Activated T-cell treated with anti-CD3 and anti-CD28 coated beads, Interleukin-2, amount 50 U/mL, for 4 hours (primary cell): ENCODE measurements around the gene ARPP21. TPM values are rescaled to one million over a fixed set of nuclear protein-coding genes. Genes with fewer than 3 reads are reported as not detected.

Experiments
- ATAC-seq, 2 donors: fragments of 200-7000 bp; cut with Tn5 transposase; one replicate each; pipeline ENCODE4 v1.10.0; 2021
- DNase-seq: peaks from one replicate; pipeline ENCODE4 v3.0.0-alpha.2; 2020
- H3K27me3 Mint-ChIP-seq: one replicate; pipeline ENCODE4 v1.8.0; 2021; ENCODE audit warnings: low read depth, mixed read lengths
- H3K36me3 Mint-ChIP-seq: one replicate; pipeline ENCODE4 v1.8.0; 2022; ENCODE audit warnings: mixed read lengths; ENCODE audit not compliant: insufficient read depth
- H3K4me1 Mint-ChIP-seq: one replicate; pipeline ENCODE4 v1.8.0; 2021; ENCODE audit warnings: low read depth, mixed read lengths
- H3K4me3 Mint-ChIP-seq: one replicate; pipeline ENCODE4 v1.8.0; 2021; ENCODE audit warnings: mild to moderate bottlenecking, moderate library complexity, mixed read lengths
- H3K9me3 Mint-ChIP-seq: one replicate; pipeline ENCODE4 v1.8.0; 2021; ENCODE audit warnings: mixed read lengths
- total RNA-seq, 3 donors: library from RNA; stranded (reverse); gene quantifications; one replicate each; pipeline ENCODE4 v1.2.1, GENCODE V29; 2021

Gene ARPP21
- total RNA-seq, 3 donors from 2014 or later = not detected

DNA sequence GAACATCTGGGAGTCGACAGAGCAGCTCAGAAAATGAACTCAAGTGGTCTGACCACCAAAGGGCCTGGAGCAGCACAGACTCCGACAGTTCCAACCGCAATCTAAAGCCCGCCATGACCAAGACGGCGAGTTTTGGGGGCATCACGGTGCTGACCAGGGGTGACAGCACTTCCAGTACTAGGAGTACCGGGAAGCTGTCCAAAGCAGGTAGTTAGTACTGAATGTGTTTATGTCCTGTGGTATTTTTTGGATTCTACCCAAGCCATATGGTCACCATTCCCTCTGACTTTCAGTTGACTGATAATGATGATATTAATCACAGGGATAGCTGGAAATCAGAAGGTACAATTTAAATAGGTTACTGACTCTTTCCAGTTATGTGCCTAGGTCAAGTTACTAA is 82.3 kb downstream of the ARPP21 start:
- Mint-ChIP-seq H3K4me3 (no peak overlapping the region), H3K4me1 (no peaks in the 10 kb centered on the region), H3K36me3 (no peaks in the 10 kb centered on the region), H3K9me3 (no peaks in the 10 kb centered on the region), H3K27me3 (no peaks in the 10 kb centered on the region)
- DNase-seq (no peak), ATAC-seq (no peak)

DNA sequence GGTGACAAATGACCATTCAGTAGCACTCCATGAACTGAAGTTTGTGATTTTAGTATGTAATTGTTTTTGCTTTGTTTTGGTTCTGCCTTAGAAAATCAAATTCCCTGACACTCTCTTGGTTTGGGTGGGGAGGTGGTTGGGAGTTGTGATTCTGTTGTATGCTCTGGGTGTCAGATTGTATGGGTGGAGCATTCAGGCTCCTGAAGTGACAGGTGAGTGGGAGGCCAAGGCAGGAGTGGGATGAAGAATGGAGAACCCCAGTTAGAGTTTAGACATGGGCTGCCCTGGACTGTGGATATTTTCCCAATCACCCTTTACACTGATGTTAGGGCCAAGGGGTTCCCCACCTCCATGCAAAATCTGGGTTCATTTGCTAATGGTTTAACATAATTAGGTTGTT is 83.6 kb downstream of the ARPP21 start:
- no peaks in the 10 kb centered on the region for H3K27me3 Mint-ChIP-seq
- no peaks in the 10 kb centered on the region for H3K9me3 Mint-ChIP-seq
- DNase-seq (no peak), ATAC-seq (no peak)
- no peak overlapping the region for H3K4me3 Mint-ChIP-seq
- no peaks in the 10 kb centered on the region for H3K4me1 Mint-ChIP-seq
- no peaks in the 10 kb centered on the region for H3K36me3 Mint-ChIP-seq

DNA sequence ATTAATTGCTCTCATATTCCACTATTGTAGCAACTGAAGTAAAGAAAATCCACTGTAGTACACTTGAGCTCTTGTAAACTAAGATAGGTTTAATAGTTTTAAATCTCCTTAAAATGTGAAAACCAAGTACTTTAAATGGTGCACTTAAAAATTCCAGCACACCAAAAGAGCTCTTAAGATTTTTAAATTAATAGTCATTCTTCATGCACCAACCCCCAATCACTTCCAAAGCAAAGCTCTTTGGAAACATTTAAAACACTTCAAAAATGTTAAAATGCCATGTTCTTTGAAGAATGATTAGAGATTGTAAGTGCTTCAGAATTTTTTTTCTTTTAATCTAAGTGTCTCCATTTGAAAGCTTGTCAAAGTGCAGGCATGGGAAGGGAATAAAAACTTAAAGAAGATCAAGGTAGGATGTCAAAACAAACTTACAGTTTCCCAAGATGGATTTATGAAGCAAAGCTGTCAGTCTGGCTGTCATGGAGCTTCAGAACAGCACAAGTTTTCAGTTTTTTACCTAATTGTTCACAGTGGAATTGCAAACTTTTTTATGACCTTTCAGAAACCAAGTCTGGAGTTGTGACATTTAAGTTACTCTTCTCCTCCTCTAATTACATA is 84.3 kb downstream of the ARPP21 start:
- Mint-ChIP-seq H3K36me3 (no peaks in the 10 kb centered on the region), H3K4me3 (no peak overlapping the region), H3K27me3 (no peaks in the 10 kb centered on the region), H3K9me3 (no peaks in the 10 kb centered on the region), H3K4me1 (no peaks in the 10 kb centered on the region)
- DNase-seq = no peak
- ATAC-seq = no peak

DNA sequence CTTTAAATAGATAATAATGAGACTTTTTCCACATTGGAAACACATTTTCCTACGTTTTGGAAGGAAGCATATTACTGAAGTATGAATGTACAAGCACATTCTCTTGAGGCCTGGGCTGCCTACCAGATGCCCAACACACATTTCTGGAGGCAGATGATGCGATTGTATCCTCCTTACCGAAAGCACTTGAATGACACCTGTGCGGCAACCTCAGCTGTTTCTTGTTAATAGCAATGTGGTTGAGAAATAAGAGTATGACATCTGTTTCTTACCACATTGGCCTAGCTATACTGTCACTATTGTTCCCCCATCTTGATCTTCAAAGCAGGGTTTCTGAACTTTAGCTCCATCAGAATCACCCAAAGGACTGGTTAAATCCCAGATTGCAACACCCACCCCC is 84.8 kb downstream of the ARPP21 start:
- ATAC-seq (no peak), DNase-seq (no peak)
- Mint-ChIP-seq H3K27me3 (no peaks in the 10 kb centered on the region), H3K9me3 (no peaks in the 10 kb centered on the region), H3K36me3 (no peaks in the 10 kb centered on the region), H3K4me3 (no peak overlapping the region), H3K4me1 (no peaks in the 10 kb centered on the region)

DNA sequence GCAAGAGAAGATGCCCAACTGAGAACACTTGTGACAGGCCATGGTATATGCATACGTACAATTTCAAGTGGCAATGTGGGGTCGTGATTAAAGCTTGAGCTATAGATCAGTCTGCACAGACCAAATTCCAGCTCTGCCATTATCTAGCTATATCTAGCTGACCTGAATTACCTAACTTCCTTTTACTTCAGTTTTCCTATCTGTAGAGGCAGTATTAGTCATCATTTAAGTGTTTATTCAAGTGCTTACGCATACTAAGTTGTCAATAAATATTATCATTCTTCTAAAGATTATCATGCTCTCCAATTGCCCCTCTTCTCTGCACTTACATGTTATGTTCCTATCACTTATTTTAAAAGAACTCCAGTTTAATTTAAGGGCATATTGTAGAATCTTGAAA is 87.9 kb downstream of the ARPP21 start:
- Mint-ChIP-seq H3K4me1 (no peaks in the 10 kb centered on the region), H3K4me3 (no peak overlapping the region)
- ATAC-seq = no peak

DNA sequence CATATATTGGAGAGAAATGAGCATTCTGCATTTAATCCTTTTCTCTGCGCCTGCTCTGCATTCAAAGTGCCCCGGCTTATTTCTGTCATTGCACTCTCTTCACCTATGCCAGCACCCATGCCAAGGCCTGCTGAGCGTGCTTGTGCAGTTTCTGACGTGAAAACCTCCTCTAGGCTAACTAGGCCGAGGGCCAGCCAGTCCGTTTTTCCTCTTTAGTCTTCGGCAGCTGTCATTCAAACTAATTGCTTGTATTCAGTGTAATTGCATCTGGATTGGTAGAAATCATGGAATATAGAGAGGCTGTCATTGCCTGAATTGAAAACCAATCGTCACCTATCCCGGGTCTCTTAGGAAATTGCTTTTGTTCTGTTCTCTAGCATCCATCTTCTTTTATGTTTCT is 94.0 kb downstream of the ARPP21 start:
- H3K27me3 Mint-ChIP-seq = no peaks in the 10 kb centered on the region
- no peaks in the 10 kb centered on the region for H3K4me1 Mint-ChIP-seq
- peaks cover 7% of the 10 kb centered on the region for H3K9me3 Mint-ChIP-seq
- H3K4me3 Mint-ChIP-seq = no peak overlapping the region
- no peaks in the 10 kb centered on the region for H3K36me3 Mint-ChIP-seq
- DNase-seq (no peak), ATAC-seq (no peak)

More for the DNA sequence above, 87.9 kb downstream of the ARPP21 start:
- Mint-ChIP-seq H3K9me3 (no peaks in the 10 kb centered on the region), H3K27me3 (no peaks in the 10 kb centered on the region), H3K36me3 (no peaks in the 10 kb centered on the region)
- DNase-seq = no peak

DNA sequence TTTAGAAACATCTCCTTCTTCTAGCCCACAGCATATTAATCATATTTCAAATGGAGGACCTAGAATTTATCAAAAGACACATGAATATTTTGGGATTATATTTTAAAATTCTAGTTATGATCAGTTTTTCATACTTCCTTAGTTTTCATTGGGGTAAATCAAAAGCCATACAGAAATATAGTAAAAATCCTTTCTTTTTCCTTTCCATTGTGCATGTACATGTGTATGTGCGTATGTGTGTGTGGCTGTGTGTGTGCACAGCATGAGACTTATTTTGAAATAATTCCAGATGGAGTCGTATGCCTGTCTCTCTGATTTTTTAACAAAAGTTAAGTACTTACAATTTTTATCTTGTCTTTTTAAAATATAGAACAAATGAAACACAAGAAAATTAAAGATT is 94.5 kb downstream of the ARPP21 start:
- Mint-ChIP-seq H3K4me3 (no peak overlapping the region), H3K36me3 (no peaks in the 10 kb centered on the region), H3K27me3 (no peaks in the 10 kb centered on the region), H3K4me1 (no peaks in the 10 kb centered on the region), H3K9me3 (peaks cover 7% of the 10 kb centered on the region)
- no peak for ATAC-seq
- no peak for DNase-seq

DNA sequence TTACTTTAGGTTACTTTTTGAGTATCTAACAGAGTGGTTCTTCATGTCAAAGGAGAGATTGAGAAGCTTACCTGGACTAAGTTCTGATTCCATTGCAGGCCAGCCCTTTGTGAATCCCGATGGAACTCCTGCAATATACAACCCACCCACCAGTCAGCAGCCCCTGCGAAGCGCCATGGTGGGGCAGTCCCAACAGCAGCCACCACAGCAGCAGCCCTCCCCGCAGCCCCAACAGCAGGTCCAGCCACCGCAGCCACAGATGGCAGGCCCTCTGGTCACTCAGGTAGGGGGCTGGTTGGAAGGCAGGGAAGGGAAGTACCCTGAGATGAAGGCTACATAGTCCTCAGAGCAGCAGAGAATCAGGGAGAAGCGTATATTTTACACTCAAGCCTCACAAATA is 97.8 kb downstream of the ARPP21 start:
- Mint-ChIP-seq H3K4me3 (no peak overlapping the region), H3K9me3 (peaks cover 7% of the 10 kb centered on the region), H3K27me3 (no peaks in the 10 kb centered on the region), H3K4me1 (no peaks in the 10 kb centered on the region), H3K36me3 (no peaks in the 10 kb centered on the region)
- no peak for DNase-seq
- no peak for ATAC-seq

DNA sequence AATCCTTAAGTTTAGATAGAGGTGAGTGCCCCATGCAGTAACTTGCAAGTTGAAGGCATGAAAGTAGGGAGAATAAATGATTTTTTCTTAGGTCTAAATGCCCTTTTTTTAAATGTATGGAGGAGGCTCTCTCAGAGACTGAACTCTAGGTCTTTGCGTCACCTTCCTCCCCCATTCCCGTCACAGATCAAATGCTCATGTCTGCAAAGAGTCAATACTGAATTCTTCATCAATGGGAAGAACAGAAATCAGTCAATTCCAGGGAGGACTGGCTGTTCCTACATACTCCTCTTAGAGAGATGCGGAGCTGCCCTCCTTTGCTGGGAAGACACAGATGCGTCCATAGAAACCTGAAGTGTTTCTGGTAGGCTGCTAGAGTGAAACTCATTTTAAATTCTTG is 98.2 kb downstream of the ARPP21 start:
- no peaks in the 10 kb centered on the region for H3K36me3 Mint-ChIP-seq
- no peak for ATAC-seq
- no peaks in the 10 kb centered on the region for H3K4me1 Mint-ChIP-seq
- no peaks in the 10 kb centered on the region for H3K27me3 Mint-ChIP-seq
- no peak for DNase-seq
- H3K4me3 Mint-ChIP-seq = no peak overlapping the region
- H3K9me3 Mint-ChIP-seq = peaks cover 7% of the 10 kb centered on the region

DNA sequence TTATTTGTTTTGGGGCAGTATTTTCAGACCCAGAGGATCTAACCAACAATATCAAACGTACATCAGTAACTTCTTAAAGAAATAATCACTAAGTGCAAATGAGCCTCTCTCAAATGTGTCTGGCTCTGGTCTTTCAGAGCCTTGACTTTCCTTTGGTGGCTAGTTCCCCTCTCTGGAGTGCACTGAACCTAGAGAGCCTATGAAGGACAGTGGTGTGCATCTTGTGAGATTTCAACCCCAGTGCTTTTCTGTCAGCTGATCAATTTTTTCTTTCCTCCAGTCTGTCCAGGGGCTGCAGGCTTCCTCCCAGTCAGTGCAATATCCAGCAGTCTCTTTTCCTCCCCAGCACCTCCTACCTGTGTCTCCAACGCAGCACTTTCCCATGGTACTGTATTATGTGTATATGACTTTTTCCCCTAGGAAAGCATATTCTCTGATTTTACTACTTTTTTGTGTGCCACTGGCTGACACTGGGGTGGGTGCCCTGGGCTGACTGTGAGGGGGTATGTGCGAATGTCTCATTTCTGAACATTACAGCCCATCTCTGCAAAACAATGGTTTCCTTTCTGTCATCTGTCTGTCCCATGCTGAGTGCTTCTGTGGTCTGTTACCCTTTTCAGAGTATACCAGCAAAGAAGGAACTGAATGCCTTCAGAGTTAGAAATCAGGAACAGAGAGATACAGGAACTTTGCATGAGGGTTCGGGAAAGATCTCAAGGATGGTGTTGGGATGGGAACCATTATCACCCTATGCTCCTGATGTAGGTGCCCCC is 98.8 kb downstream of the ARPP21 start:
- Mint-ChIP-seq H3K4me1 (no peaks in the 10 kb centered on the region), H3K9me3 (peaks cover 7% of the 10 kb centered on the region), H3K27me3 (no peaks in the 10 kb centered on the region), H3K4me3 (no peak overlapping the region), H3K36me3 (no peaks in the 10 kb centered on the region)
- ATAC-seq = no peak
- no peak for DNase-seq

DNA sequence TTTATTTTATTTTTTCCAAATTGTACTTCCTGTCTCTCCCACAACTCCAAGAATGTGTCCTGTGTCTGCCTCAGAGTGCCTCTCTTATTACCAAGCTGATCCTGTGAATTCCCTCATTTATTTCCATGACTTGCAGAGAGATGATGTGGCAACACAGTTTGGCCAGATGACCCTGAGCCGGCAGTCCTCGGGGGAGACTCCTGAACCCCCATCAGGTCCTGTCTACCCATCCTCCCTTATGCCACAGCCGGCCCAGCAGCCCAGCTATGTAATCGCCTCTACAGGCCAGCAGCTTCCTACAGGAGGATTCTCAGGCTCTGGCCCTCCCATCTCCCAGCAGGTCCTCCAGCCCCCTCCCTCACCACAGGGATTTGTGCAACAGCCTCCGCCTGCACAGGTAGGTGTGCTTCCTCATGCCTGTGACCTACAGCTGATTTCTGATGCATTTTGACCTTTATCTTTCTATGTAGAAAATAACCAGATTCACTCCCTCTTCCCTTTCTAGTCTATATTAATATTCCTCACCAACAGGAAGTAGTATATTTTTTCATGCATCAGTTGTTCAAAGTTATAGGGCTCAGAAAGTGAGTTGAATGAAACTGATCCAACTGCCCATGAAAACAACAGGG is 100.0 kb downstream of the ARPP21 start:
- no peak overlapping the region for H3K4me3 Mint-ChIP-seq
- DNase-seq = no peak
- H3K4me1 Mint-ChIP-seq = no peaks in the 10 kb centered on the region
- H3K36me3 Mint-ChIP-seq = no peaks in the 10 kb centered on the region
- no peak for ATAC-seq
- no peaks in the 10 kb centered on the region for H3K9me3 Mint-ChIP-seq
- no peaks in the 10 kb centered on the region for H3K27me3 Mint-ChIP-seq

DNA sequence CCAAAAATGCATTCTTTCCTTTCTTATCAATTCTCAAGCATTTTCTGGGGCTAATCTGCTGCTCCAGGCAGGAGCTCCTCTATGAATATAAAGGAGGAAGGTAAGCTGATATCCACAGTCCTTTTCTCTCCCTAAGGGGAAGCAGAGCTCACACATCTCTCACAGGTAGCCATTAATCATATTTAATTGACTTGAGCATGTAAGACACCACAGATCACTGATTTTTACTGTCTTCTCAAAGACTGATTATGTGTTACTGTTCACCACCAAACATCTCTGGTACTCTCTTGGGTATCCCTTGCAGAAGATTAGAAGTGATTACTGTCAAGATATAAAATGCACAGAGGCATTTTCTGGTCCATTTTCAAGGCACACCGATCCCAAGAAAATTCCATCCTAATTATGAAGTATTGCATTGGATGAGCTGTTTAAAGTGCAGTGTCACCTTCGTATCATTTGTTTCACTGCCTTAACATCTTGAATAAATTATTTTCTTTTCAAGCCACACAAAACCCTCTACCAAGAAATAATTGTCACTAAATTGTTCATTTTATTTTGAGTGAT is 100.7 kb downstream of the ARPP21 start:
- DNase-seq = no peak
- H3K36me3 Mint-ChIP-seq = no peaks in the 10 kb centered on the region
- H3K27me3 Mint-ChIP-seq = no peaks in the 10 kb centered on the region
- no peaks in the 10 kb centered on the region for H3K4me1 Mint-ChIP-seq
- no peak overlapping the region for H3K4me3 Mint-ChIP-seq
- no peaks in the 10 kb centered on the region for H3K9me3 Mint-ChIP-seq
- ATAC-seq = no peak

DNA sequence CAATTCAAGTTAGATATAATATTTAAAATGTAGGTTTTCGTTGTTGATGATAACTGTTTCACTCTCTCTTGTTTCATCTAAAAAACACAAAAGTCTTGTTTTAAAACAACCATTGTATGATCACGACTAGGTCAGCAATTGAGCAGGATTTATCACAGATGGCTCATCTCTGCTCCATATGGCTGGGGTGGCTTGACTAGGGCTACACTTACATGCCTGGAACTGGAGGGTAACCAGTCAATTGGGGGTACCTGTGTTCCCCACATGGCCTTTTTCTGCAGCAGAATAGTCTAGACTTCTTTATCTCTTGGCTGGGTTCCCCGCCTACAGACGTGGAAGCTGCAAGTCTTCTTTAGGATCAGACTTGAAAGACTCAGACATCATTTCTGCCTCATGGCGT is 103.9 kb downstream of the ARPP21 start:
- Mint-ChIP-seq H3K36me3 (no peaks in the 10 kb centered on the region), H3K9me3 (no peaks in the 10 kb centered on the region), H3K4me1 (no peaks in the 10 kb centered on the region), H3K4me3 (no peak overlapping the region), H3K27me3 (no peaks in the 10 kb centered on the region)
- no peak for ATAC-seq
- DNase-seq = no peak

DNA sequence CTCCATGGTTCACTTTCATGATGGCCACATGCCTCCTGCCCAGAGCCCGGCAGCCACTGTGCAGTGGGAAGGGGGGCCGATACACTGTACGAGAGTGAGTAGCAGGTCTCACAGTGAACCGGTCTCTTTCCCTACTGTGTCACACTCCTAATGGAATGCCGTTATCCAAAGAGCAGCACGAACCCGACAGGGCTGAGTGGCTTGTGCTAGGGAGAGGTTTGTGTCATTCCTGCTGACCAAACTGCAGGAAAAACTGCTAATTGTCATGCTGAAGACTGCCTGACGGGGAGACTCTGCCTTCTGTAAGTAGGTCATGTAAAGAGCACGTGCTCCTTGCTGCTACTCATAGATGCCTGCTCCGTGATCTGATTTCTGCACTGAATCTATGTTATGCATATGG is 105.1 kb downstream of the ARPP21 start:
- H3K9me3 Mint-ChIP-seq = no peaks in the 10 kb centered on the region
- H3K36me3 Mint-ChIP-seq = no peaks in the 10 kb centered on the region
- ATAC-seq = no peak
- no peaks in the 10 kb centered on the region for H3K4me1 Mint-ChIP-seq
- no peak for DNase-seq
- no peaks in the 10 kb centered on the region for H3K27me3 Mint-ChIP-seq
- no peak overlapping the region for H3K4me3 Mint-ChIP-seq

DNA sequence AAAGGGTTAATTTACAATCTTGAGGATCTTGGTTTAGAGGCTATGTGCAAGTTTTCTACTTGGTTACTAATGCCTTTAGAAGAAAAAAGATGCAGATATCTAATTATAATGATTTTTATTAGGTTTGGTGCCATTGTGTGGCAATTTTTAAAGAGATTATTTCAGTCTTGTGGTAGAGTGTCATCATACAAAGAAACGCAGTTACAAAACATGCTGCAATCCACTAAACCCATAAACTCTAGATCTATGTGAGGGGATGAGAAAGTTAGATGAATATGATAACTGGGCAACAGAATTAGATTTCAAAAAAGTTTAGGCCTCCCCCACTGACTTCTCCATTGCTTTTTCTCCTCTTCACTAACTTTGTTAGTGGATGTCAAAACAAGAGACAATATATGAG is 106.0 kb downstream of the ARPP21 start:
- no peaks in the 10 kb centered on the region for H3K27me3 Mint-ChIP-seq

More for the DNA sequence above, 106.0 kb downstream of the ARPP21 start:
- Mint-ChIP-seq H3K4me1 (no peaks in the 10 kb centered on the region), H3K4me3 (no peak overlapping the region), H3K36me3 (no peaks in the 10 kb centered on the region), H3K9me3 (no peaks in the 10 kb centered on the region)
- DNase-seq = no peak
- ATAC-seq = no peak
